ENCODE data around the gene USP8.

DNA sequence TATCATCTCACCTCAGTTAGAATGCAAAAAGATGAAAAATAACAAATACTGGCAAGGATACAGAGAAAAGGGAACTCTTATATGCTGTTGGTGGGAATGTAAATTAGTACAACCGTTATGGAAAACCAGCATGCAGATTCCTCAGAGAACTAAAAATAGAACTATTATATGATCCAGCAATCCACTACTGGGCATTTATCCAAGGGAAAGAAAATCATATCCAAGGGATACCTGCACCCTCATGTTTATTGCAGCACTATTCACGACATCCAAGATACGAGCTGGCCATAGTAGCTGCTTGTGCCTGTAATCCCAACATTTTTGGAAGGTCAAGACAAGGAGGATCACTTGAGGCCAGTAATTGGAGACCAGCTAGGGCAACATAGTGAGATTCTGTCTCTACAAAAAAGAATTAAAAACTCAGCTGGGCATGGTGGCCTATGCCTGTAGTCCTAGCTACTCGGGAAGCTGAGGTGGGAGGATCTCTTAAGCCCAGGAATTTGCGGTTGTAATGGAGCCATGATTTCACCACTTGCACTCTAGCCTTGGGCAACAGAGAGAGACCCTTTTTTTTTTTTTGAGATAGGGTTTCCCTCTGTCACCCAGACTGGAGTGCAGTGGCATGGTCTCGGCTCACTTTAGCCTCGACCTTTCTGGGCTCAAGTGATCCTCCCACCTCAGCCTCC is 95.7 kb downstream of the USP8 start:
- no peak for TF ChIP-seq POLR2A (IDR thresholded peaks at IDR 0.05)
- TF ChIP-seq, protein P1, sequence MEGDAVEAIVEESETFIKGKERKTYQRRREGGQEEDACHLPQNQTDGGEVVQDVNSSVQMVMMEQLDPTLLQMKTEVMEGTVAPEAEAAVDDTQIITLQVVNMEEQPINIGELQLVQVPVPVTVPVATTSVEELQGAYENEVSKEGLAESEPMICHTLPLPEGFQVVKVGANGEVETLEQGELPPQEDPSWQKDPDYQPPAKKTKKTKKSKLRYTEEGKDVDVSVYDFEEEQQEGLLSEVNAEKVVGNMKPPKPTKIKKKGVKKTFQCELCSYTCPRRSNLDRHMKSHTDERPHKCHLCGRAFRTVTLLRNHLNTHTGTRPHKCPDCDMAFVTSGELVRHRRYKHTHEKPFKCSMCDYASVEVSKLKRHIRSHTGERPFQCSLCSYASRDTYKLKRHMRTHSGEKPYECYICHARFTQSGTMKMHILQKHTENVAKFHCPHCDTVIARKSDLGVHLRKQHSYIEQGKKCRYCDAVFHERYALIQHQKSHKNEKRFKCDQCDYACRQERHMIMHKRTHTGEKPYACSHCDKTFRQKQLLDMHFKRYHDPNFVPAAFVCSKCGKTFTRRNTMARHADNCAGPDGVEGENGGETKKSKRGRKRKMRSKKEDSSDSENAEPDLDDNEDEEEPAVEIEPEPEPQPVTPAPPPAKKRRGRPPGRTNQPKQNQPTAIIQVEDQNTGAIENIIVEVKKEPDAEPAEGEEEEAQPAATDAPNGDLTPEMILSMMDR (IDR thresholded peaks at IDR 0.05), result no peak
